ENCODE data around the gene PLCB1.

PLCB1 gene

DNA sequence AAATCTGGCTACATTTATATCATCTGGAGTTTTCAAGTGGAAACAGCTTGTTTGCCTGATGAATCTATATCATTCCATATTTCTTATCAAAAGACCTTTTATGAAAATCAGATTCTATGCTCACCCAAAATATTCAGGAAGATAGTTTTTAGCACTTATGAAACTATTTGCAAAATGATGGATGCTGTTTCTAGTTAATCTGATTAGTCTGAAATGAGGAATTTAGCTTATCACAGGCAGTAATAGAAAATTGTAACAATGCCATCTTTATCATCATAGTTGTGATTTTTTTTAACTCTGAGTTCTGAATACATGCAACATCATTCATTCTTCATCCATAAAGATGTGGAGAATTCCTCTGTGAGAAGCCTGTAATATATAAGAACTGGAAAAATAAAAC is 229.7 kb downstream of the PLCB1 start:
- DNase-seq (ENCODE audit: low read depth in 2 of 2) = no peak
- no peak for TF ChIP-seq CTCF (IDR thresholded peaks at IDR 0.05; ENCODE audit: low read depth, low read length)
- no peak overlapping the region for H3K4me3 ChIP-seq (replicated peaks in 1 of 2; ENCODE audit: low read depth in 2 of 2, low read length in 2 of 2)

DNA sequence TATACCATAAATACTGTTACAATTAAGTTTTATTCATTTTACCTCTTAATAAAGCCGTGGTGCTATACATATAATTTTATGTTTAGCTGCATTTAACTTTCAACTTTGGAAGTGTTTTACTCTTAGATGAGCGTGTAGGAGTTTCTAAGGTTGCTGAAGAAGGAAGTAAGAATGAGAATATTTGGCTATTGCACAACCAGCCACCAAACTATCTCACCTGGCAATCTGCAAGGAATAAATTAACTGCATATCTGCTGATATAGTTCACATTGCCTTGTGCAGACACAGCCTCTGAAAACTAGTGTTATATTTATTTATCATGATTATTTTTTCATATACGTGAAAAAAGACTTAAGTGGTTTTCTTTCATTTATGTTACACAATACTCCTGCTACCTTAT is 230.4 kb downstream of the PLCB1 start:
- DNase-seq (ENCODE audit: low read depth in 2 of 2) = no peak
- TF ChIP-seq CTCF (IDR thresholded peaks at IDR 0.05; ENCODE audit: low read depth, low read length) = no peak
- H3K4me3 ChIP-seq (replicated peaks in 1 of 2; ENCODE audit: low read depth in 2 of 2, low read length in 2 of 2) = no peak overlapping the region

DNA sequence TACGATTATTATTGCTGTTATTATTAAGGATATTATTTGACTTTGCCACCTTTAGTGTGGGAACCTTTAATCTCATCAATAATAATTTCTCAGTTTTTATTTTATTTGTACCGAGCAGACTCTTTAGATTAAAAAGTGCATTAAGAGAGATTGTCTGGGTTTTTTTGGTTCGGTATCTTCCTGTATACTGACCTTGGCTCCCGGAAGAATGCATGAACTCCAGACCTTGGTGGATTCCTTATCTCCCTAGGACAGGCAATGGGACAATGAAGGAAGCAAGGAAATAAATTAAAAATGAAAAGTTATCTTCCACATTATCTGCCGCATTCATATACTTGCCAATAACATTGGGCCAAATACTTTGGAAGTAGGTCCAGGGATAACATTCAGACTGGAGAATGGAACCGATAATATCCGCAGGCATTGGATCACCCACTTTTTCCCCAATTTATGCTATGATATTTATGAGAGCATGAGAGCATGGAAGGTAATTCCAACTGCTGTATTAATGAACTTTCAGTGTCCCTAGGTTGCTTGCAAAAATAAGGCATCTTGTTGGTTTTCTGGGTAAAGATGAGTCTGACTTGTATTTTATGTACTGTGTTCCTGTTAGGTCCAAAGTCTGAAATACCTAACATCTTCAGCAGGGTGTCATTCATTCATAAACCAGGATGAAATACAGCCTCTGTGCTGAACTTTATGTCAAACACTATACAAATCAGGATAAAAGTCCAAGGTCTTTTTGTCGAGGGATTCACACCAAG is 232.1 kb downstream of the PLCB1 start:
- no peak overlapping the region for H3K4me3 ChIP-seq (replicated peaks in 1 of 2; ENCODE audit: low read depth in 2 of 2, low read length in 2 of 2)
- TF ChIP-seq CTCF (IDR thresholded peaks at IDR 0.05; ENCODE audit: low read depth, low read length) = no peak
- DNase-seq (ENCODE audit: low read depth in 2 of 2) = no peak

DNA sequence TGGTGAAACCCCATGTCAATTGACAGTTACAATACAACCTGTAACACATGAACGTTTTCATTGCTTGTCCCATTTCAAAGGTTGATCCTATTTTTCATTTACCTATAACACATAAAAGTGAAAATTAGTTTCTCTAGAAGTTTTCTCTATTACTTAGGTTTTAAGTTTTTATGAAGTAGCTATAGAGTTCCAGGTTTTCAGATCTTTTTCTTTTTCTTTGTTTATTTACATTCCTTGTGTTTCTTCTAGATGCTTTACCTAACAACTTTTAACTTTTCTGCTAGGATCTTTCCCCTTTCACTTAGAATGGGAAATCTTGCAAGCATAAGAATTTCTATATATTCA is 232.6 kb downstream of the PLCB1 start:
- DNase-seq (ENCODE audit: low read depth in 2 of 2) = no peak
- TF ChIP-seq CTCF (IDR thresholded peaks at IDR 0.05; ENCODE audit: low read depth, low read length) = no peak
- no peak overlapping the region for H3K4me3 ChIP-seq (replicated peaks in 1 of 2; ENCODE audit: low read depth in 2 of 2, low read length in 2 of 2)

GRCh38 chr20:8365634-8366033 is 233.6 kb downstream of the PLCB1 start:
- no peak for TF ChIP-seq CTCF (IDR thresholded peaks at IDR 0.05; ENCODE audit: low read depth, low read length)
- DNase-seq (ENCODE audit: low read depth in 2 of 2) = no peak

GRCh38 chr20:8366303-8366923 is 234.3 kb downstream of the PLCB1 start:
- DNase-seq (ENCODE audit: low read depth in 2 of 2) = no peak
- H3K4me3 ChIP-seq (replicated peaks in 1 of 2; ENCODE audit: low read depth in 2 of 2, low read length in 2 of 2) = no peak overlapping the region
- no peak for TF ChIP-seq CTCF (IDR thresholded peaks at IDR 0.05; ENCODE audit: low read depth, low read length)

More at GRCh38 chr20:8365634-8366033, 233.6 kb downstream of the PLCB1 start:
- no peak overlapping the region for H3K4me3 ChIP-seq (replicated peaks in 1 of 2; ENCODE audit: low read depth in 2 of 2, low read length in 2 of 2)
